ENCODE data around the gene ROBO1. TPM values are rescaled to one million over a fixed set of nuclear protein-coding genes. Genes with fewer than 3 reads are reported as not detected.

Gene ROBO1
- total RNA-seq, 1 donor from 2014 or later: 43.7 TPM

GRCh38 chr3:79012530-79012913 lies 755.3 kb downstream of the ROBO1 start:
- Mint-ChIP-seq H3K27me3 (ENCODE audit: low read depth) (no peaks in the 10 kb centered on the region), H3K9me3 (ENCODE audit: low read depth) (no peaks in the 10 kb centered on the region), H3K4me3 (ENCODE audit: unreplicated experiment) (peak overlapping the region; percentile 44), H3K4me1 (ENCODE audit: low read depth) (peaks cover 27% of the 10 kb centered on the region), H3K36me3 (ENCODE audit: low read depth) (no peaks in the 10 kb centered on the region), H3K27ac (ENCODE audit: unreplicated experiment) (peak overlapping the region; percentile 82)
- DNase-seq (ENCODE audit: low spot score): no peak
- no peak for TF ChIP-seq CTCF (IDR thresholded peaks at IDR 0.05)

GRCh38 chr3:79011821-79012529 lies 755.8 kb downstream of the ROBO1 start:
- peak overlapping the region; percentile 44 for H3K4me3 Mint-ChIP-seq (ENCODE audit: unreplicated experiment)

GRCh38 chr3:79009861-79010260 lies 757.9 kb downstream of the ROBO1 start:
- H3K27ac Mint-ChIP-seq (ENCODE audit: unreplicated experiment): no peak overlapping the region
- H3K4me3 Mint-ChIP-seq (ENCODE audit: unreplicated experiment): no peak overlapping the region
- no peaks in the 10 kb centered on the region for H3K36me3 Mint-ChIP-seq (ENCODE audit: low read depth)
- H3K9me3 Mint-ChIP-seq (ENCODE audit: low read depth): no peaks in the 10 kb centered on the region
- no peak for TF ChIP-seq CTCF (IDR thresholded peaks at IDR 0.05)
- peaks cover 34% of the 10 kb centered on the region for H3K4me1 Mint-ChIP-seq (ENCODE audit: low read depth)
- H3K27me3 Mint-ChIP-seq (ENCODE audit: low read depth): no peaks in the 10 kb centered on the region
- DNase-seq (ENCODE audit: low spot score): no peak

More at GRCh38 chr3:79011821-79012529, 755.8 kb downstream of the ROBO1 start:
- Mint-ChIP-seq H3K9me3 (ENCODE audit: low read depth) (no peaks in the 10 kb centered on the region), H3K36me3 (ENCODE audit: low read depth) (no peaks in the 10 kb centered on the region), H3K4me1 (ENCODE audit: low read depth) (peaks cover 27% of the 10 kb centered on the region), H3K27me3 (ENCODE audit: low read depth) (no peaks in the 10 kb centered on the region), H3K27ac (ENCODE audit: unreplicated experiment) (peak overlapping the region; percentile 82)
- no peak for DNase-seq (ENCODE audit: low spot score)
- no peak for TF ChIP-seq CTCF (IDR thresholded peaks at IDR 0.05)

GRCh38 chr3:79006077-79006476 lies 761.7 kb downstream of the ROBO1 start:
- no peak overlapping the region for H3K4me3 Mint-ChIP-seq (ENCODE audit: unreplicated experiment)
- no peaks in the 10 kb centered on the region for H3K27me3 Mint-ChIP-seq (ENCODE audit: low read depth)
- H3K27ac Mint-ChIP-seq (ENCODE audit: unreplicated experiment): no peak overlapping the region
- H3K36me3 Mint-ChIP-seq (ENCODE audit: low read depth): no peaks in the 10 kb centered on the region
- H3K4me1 Mint-ChIP-seq (ENCODE audit: low read depth): peaks cover 25% of the 10 kb centered on the region
- no peak for DNase-seq (ENCODE audit: low spot score)
- H3K9me3 Mint-ChIP-seq (ENCODE audit: low read depth): no peaks in the 10 kb centered on the region
- TF ChIP-seq CTCF (IDR thresholded peaks at IDR 0.05): no peak

GRCh38 chr3:79005084-79005483 lies 762.7 kb downstream of the ROBO1 start:
- no peak for DNase-seq (ENCODE audit: low spot score)
- no peak overlapping the region for H3K4me3 Mint-ChIP-seq (ENCODE audit: unreplicated experiment)
- peaks cover 25% of the 10 kb centered on the region for H3K4me1 Mint-ChIP-seq (ENCODE audit: low read depth)
- H3K27ac Mint-ChIP-seq (ENCODE audit: unreplicated experiment): peak overlapping the region; percentile 13
- no peak for TF ChIP-seq CTCF (IDR thresholded peaks at IDR 0.05)
- H3K9me3 Mint-ChIP-seq (ENCODE audit: low read depth): no peaks in the 10 kb centered on the region
- H3K27me3 Mint-ChIP-seq (ENCODE audit: low read depth): no peaks in the 10 kb centered on the region
- H3K36me3 Mint-ChIP-seq (ENCODE audit: low read depth): no peaks in the 10 kb centered on the region
